ENCODE measurements around the gene PTPRM.

PTPRM gene

DNA sequence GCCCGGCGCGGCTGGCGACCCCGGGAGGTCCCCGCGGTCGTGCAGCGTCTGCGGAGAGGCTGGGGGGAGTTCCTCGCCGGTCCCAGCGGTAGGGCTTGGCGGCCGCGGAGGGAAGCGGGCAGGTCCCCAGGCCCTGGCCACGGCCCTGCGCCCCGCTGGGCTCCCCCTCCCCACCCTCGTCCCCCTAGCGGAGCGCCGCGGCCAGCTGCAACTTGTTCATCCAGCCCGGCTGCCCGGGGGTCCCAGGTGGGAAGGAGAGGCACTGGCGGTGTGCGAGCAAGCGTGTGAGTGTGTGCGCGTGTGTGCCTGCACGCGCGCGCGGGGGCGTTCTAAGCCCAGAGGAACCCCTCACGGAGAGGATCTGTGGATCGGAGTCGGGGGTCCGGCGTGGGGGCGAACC lies 1.3 kb downstream of the PTPRM start:
- DNase-seq: no peak

- DNase-seq: no peak
These were observed 4.5 kb downstream of the PTPRM start for GRCh38 chr18:7571626-7572025.

DNA sequence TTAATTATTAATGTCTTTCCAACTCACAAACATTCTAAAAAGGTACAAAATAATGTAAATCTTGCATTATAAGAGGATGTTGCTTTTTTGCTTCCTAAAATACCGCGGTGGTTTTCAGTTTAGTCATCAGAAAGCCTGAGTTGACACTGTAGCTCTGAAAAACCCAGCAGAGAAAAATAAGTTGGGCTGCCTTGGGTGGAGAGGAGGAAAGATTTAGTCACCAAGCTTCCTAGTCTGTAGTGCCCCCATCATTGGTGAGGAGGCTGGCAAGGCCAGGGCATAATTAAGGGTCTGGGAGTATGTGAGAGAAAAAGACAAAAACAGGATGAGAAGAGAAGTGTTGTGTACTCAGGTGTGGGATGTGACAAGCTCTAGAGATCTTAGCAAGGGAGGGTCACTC lies 5.7 kb downstream of the PTPRM start:
- no peak for DNase-seq

GRCh38 chr18:7575465-7576028 lies 8.4 kb downstream of the PTPRM start:
- DNase-seq: no peak

GRCh38 chr18:7576077-7576476 lies 9.0 kb downstream of the PTPRM start:
- DNase-seq: no peak

- no peak for DNase-seq
These were observed 9.6 kb downstream of the PTPRM start for GRCh38 chr18:7576685-7577084.

GRCh38 chr18:7577706-7578105 lies 10.6 kb downstream of the PTPRM start:
- DNase-seq: no peak

GRCh38 chr18:7579176-7579917 lies 12.2 kb downstream of the PTPRM start:
- DNase-seq: no peak

GRCh38 chr18:7579918-7580542 lies 12.9 kb downstream of the PTPRM start:
- DNase-seq: no peak

- DNase-seq: no peak
These were observed 17.6 kb downstream of the PTPRM start for GRCh38 chr18:7584646-7585275.

DNA sequence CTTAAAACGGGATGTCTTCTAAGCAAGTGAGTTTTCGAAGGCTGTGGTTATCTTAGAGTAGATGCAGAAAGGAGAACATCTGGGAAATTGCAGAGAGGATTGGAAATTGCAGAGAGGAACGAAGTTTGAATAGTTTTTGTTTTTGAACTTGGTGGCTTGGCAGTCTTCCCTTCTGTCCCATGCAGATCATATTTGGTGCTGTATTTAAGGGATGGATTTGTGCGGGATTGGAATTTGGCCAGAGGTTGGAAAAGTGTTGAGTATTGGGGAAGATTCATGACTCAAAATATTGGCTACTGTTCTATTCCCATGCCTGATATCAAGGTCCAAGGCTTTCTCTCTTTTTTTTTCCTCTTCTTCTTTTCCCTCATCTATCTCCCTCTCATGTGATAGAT lies 18.2 kb downstream of the PTPRM start:
- DNase-seq: no peak

DNA sequence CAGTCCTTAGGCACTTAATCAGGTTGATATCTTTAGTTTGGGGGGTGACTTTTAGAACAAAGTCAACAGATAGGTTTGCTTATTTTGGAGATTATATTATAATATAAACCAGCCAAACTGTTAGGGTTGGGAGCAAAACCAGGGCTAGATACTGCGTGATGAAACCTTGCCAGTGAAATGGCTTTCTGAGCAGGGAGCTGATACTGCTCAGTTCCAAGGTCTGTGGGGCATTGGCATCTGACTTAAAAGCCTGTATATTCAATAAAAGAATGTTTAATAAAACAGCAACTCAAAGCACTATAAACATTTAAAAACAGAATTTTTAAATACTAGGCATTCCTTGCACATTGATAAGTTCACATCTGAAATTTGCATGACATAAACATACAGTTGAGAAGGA lies 19.3 kb downstream of the PTPRM start:
- DNase-seq: no peak

- no peak for DNase-seq
These were observed 23.9 kb downstream of the PTPRM start for GRCh38 chr18:7590826-7591560.

- no peak for DNase-seq
These were observed 25.4 kb downstream of the PTPRM start for GRCh38 chr18:7592305-7593071.

DNA sequence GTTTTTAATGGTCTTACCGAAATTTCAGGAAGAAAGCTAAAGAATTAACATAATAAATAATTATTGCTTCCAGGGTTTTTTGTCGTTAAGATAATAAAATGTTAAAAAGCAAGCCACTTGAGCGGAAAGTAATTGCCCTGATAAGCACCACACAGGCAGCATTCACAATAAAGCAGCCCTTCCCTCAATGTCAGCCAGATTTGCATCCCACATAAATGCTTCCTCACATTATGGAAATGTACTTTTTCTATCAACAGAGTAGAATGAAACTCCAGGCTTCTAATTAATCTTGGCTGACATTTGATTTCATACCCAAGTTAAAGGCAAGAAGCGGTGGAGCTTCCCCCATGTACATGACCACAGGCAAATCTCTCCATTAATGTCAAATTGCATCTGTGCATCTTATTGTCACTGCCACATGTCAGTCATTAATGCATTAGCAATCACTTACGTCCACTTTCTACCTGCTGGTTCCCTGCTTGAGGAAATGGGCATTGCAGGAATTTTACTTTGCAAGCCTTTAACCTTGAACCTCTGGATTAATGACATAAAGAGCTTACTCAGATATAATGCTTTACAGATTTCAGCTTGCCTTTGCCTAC lies 26.2 kb downstream of the PTPRM start:
- DNase-seq: no peak

DNA sequence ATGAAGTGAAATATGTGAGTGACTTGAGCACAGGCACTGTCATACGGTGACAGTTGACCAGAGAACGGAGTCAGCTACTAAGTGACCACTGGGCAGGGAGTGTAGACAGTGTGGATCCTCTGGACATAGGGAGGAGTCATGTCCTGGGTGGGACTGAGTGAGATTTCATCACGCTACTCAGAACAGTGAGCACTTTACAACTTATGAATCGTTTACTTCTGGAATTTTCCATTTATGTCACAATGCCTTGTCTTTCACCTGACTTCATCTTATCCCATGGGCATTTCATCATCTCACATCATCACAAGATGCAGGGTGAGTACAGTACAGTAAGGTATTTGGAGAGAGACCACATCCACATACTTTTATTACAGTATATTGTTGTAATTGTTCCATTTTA lies 29.0 kb downstream of the PTPRM start:
- no peak for DNase-seq

GRCh38 chr18:7597500-7597899 lies 30.4 kb downstream of the PTPRM start:
- DNase-seq: no peak

GRCh38 chr18:7598167-7599047 lies 31.3 kb downstream of the PTPRM start:
- DNase-seq: no peak

DNA sequence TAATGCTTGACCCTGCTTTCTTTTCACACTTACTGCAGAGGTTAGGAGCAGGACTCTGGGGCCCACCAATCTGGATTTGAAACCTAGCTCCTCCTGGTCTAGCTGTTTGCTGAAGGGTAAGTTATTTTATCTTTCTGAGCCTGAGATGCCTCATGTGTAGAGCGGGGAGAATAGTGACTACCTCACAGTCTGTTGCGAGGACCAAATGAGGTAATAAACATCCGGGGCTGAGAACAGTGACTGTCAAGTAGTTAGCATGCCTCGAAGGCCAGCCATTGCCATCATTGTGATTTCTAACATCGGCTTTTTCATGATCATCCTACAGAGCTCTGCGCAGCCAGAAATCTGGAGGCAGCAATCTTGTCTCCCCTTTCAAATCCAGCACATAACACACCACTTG lies 32.9 kb downstream of the PTPRM start:
- no peak for DNase-seq

DNA sequence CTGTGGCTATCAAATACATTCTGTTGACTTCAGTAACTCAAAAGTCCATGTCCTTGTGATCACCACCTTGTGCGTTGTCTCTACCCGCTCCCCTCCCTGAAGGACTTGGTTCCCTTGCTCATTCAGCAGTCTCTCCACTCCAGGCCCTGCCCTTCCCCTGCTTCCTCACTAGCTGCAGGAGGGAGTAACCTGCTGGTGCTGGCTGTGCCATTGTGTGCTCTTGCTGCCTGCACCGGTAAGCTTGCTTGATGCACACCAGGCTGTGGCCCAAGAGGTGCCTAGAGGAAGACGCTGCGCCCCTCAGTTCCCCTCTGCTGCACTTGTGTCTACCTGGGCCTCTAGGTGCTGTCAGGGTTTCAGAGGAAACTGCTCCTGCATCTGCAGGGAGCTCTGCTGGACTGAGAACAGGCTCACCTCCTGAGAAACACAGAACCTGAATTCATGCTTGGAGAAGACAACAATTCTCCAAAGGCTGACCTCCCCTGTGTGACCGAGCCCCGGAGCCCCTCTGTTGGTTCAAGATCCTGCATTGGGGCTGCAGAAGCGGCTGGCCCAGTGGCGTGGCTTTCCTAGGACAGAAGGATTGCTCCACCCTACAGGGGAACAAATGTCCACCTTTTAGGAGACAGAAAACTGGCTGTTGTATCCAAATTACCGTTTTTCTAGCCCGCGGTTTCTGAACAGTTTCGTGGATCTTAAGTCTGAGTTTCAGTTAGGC lies 33.6 kb downstream of the PTPRM start:
- no peak for DNase-seq

All from DMS79 (cell line).